ENCODE measurements around the gene VGLL4.

The VGLL4 gene

DNA sequence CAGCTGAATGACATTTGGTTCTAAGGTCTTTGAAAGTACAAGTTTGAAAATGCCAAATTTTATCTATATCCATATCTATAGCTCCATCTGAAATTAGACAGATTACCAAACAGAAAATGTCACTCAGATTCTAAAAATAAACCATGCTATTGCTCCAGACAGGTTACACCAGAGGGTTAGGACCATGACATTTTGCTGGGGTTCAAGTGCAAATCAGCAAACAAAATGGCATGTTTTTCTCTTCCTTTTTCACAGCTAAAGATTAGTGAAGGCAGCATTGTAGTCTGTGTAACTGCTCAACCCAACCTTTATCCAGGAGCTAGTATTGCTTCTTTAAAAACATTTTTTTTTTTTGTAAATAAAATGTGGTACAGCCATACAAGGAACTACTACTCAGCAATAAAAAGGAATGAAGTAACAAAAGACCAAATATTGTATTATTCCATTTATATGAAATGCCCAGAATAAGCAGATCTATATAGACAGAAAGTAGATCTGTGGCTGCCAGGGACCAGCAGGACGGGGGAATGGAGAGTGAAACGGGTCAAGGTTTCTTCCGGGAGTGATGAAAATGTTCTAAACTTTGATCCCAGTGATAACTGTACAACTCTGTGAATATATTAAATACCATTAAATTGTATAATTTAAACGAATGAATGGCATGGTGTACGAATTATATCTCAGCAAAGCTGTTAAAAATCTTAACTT is 18.2 kb downstream of the VGLL4 start:
- DNase-seq (ENCODE audit: low read depth): no peak

GRCh38 chr3:11624704-11625375 is 18.9 kb downstream of the VGLL4 start:
- DNase-seq (ENCODE audit: low read depth): no peak

- DNase-seq (ENCODE audit: low read depth): peak; percentile 74
These were observed 19.6 kb downstream of the VGLL4 start for GRCh38 chr3:11624161-11624560.

DNA sequence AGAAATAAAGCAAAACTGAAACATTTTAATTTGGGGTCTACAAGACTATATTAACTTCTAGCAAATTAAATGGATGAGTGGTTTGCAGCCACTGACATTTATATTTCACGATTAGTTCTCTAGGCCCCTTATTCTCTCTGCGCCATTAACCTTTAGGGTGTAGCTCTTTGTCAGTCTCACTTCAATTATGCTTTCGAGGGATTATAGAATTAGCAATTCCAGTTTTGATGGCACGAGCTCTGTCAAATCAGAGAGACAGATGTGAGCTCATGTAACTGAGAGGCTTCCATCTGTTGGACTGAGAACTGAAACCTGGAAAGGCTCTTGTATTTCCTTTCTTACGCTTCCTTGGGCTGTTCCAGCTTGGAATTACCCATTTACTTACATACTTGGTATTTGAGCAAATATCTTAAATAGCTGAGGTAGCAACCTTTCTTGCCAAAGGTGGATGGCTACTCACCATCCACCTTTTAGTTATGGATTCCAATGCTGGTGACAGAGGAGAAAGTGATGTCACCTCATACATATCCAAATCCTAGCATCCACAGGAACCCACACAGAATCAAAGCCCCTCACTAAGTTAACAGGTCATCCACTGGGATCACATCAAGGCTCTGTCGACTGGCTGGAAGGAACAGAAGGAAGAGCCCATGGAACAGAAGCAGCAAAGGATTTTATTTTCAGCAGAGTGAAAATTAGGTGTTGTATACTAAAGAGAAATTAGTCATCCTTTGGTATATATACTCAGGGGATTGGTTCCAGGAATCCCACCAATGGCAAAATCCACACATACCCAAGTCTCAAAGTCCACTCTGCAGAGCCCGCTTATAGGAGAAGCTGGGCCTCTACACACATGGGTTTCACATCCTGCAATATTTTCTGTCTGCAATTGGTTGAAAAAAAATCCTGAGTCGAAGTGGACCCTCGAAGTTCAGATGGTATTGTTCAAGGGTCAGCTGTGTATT is 20.8 kb downstream of the VGLL4 start:
- no peak for DNase-seq (ENCODE audit: low read depth)

DNA sequence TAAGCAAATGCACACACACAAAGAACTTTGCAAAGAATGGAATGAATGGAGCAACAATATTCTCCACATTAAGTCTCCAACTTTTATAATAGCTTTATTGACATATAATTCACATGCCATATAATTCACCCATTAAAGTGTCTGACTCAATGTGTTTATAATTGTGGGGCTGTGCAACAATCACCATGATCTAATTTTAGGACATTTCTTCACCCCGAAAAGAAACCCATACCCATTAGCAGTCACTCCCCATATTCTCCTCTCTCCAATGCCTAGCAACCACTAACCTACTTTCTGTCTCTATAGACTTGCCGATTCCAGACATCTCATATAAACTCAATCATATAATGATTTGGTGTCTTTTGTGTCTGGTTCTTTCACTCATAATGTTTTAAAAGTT is 22.6 kb downstream of the VGLL4 start:
- DNase-seq (ENCODE audit: low read depth): no peak

DNA sequence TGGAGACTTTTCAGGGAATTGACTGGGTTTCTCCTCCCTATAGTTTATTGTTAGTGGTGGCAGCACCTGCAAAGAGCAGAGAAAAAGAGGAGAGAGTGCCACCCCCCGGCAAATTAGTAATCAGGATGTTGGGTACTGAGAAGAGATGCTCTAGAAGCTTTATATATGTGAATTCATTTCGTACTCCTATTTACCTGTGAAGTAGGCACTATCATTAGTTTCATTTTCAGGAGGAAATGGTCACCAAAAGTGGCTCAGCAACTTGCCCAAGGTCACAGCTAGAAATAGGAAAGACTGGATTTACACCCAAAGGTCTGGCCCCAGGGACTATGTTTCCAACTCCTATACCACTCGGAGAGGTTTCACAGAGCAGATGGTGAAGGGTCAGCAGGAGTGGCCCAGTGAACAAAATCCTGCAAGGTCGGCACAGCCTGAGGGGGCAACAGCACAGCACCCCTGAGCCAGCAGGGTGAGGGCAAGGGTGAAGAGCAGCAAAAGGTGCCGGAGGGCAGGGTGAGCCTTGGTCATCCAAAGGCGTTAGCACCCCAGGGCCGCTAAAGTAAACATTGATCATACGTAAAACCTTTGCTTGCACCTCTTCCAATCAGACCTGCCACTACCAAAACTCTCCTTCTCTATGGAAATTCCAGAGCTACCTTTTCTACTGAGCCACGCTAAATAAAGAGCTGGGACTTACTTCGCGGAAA is 23.6 kb downstream of the VGLL4 start:
- no peak for DNase-seq (ENCODE audit: low read depth)

GRCh38 chr3:11619461-11619860 is 24.3 kb downstream of the VGLL4 start:
- no peak for DNase-seq (ENCODE audit: low read depth)

DNA sequence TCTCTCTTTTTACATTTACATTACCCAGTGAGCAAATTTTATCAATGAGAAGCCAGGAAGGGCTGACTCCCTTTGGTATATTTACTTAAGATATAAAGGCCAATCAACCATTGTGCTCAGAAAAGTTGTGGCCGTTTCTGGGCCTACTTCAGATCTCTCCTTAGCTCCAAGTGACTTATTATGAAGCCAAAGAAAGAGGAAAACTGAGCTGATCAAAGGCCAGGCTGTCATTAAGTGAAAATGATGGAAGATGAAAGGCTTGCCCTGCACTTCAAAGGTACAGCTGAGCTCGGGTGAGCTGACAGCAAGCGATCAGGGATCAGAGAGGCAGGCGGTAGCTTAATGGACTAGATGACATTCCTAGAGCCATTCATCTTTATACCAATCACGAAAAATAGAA is 24.8 kb downstream of the VGLL4 start:
- DNase-seq (ENCODE audit: low read depth): no peak

DNA sequence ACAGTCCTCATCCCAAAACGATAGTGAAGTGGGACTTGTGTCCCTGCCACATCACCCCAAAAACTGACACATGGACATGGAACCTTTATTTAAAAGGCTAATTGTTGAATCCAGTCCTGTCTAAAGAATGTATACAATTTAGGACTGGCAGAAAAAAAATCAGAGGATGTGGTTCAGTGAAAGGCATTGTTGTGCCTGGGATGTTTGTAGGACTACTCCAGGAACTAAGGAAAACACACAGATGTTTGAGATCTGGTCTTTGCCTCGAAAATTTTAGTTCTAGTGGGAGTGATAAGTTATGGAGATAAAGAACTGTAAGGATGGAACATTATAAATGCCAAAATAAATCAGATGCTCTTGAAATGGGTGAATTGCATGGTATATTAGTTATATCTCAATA is 27.2 kb downstream of the VGLL4 start:
- DNase-seq (ENCODE audit: low read depth): no peak

- no peak for DNase-seq (ENCODE audit: low read depth)
These were observed 29.7 kb downstream of the VGLL4 start for GRCh38 chr3:11613851-11614487.

- no peak for DNase-seq (ENCODE audit: low read depth)
These were observed 30.4 kb downstream of the VGLL4 start for GRCh38 chr3:11613319-11613718.

DNA sequence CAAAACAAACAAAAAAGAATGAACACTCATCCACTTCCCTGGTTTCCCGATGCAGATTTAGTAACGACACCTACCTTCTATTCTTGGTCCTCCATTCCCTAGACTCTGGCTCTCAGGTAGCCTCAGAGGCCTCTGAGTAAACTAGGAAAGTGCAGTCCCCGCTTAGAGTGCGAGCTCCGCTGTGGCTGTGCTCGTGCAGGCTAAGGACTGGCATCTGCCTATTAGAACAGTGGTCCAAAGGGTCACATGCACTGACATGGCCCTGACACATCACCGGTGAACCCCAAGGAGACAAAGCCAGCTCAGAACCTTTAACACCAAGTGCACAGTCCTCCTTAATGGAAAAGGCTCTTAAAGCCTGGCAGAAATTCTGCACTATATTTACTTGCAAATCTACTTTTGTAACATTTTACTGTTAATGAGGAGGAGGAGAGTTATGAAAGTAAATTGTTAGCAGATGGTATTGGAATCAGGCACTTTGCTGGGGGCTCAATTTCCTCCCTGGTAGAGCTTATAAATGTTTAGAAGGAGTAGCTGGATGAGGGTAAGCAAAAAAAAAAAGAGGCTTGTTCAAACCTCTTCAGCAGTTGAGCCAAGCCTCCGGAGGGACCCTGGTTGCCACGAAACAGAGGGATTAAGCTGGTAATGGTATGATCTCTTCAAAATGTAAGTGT is 31.1 kb downstream of the VGLL4 start:
- DNase-seq (ENCODE audit: low read depth): no peak

GRCh38 chr3:11611341-11611799 is 32.3 kb downstream of the VGLL4 start:
- DNase-seq (ENCODE audit: low read depth): no peak

- no peak for DNase-seq (ENCODE audit: low read depth)
These were observed 32.9 kb downstream of the VGLL4 start for GRCh38 chr3:11610700-11611275.

GRCh38 chr3:11610044-11610671 is 33.6 kb downstream of the VGLL4 start:
- peak; percentile 56 for DNase-seq (ENCODE audit: low read depth)

DNA sequence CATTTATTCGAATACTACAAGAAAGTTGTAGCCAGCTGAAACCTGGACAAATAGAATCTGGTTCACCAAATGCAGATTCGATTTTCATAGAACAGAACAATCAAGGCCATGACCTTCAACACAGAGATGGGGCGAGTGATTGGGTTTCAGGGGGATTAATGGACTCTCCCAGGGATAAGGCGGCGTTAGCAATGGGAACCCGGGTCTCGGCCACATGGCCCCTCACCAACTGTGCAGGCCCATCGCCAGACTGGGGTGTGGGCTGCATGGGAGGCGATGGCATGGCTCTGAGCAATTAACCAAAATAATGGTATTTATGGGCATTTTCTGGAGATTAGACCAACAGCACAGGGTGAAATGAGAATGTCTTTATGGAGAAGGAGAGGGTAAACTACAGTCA is 34.2 kb downstream of the VGLL4 start:
- no peak for DNase-seq (ENCODE audit: low read depth)

DNA sequence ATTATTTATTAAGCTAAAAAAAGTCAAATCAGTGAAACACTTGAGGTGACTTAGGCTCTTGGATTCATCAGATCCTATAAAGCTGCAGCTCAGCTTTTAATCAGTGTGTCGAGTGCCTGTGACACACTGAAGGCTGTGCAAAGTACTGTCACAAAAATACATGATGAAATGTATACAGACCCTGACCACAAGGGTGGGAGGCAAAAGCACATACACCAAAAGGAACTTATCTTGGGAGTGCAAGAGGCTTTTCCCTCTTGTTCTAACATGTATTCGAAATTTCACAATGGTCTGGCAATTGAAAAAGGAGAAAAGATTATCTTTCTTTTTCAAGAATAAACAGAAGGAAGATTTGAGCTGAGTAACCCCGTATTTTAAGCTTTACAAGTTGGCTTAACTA is 35.9 kb downstream of the VGLL4 start:
- peak; percentile 36 for DNase-seq (ENCODE audit: low read depth)

GRCh38 chr3:11606865-11607440 is 36.8 kb downstream of the VGLL4 start:
- no peak for DNase-seq (ENCODE audit: low read depth)

DNA sequence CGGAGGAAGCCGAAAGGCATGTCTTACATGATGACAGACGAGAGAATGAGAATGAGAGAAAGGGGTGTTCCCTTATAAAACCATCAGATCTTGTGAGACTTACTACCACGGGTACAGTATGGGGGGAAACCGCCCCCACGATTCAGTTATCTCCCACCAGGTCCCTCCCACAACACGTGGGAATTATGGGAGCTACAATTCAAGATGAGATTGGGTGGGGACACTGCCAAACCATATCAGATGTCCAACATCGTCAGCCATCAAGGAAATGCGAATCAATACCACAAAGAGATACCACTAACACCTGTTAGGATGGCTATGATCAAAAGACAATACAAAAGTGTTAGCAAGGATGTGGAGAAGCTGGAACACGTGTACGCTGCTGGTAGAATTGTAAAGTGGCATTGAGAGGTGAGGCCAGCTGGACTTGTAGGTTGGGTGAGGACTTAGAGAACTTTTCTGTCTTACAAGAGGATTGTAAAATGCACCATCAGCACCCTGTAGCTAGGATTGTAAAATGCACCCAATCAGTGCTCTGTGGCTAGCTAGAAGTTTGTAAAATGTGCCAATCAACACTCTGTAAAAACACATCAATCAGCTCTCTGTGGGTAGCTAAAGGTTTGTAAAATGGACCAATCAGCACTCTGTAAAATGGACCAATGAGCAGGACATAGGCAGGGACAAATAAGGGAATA is 37.5 kb downstream of the VGLL4 start:
- DNase-seq (ENCODE audit: low read depth): no peak

All from iris pigment epithelial cell (primary cell).